ENCODE measurements around the gene ZDHHC16. TPM values are rescaled to one million over a fixed set of nuclear protein-coding genes. Genes with fewer than 3 reads are reported as not detected.
"Not testable (repeated sequence)": the region's sequence is repeated elsewhere in the genome, so short reads cannot be mapped to it uniquely, and the experiment has no call there.

Gene ZDHHC16
- total RNA-seq, 4 donors from 2014 or later, result 23.9 to 37.2 (median 28.3) TPM

GRCh38 chr10:97404044-97404443 is 41.9 kb upstream of the ZDHHC16 start:
- H3K27me3 ChIP-seq, result no peaks in the 10 kb centered on the region
- H3K27ac ChIP-seq (replicated peaks in 1 of 4), result no peak overlapping the region
- no peak for TF ChIP-seq POLR2A (IDR thresholded peaks at IDR 0.05; ENCODE audit: low read depth)
- TF ChIP-seq EP300 (IDR thresholded peaks at IDR 0.05), result no peak
- TF ChIP-seq CTCF (IDR thresholded peaks at IDR 0.05), result no peak
- TF ChIP-seq POLR2AphosphoS5 (IDR thresholded peaks at IDR 0.05), result no peak
- H3K36me3 ChIP-seq, result peaks cover 0 to under 1% (median 0%) of the 10 kb centered on the region in 4 donors
- H3K9me3 ChIP-seq, result no peaks in the 10 kb centered on the region
- H3K4me1 ChIP-seq, result peaks cover 14 to 32% (median 27%) of the 10 kb centered on the region in 4 donors
- intact Hi-C loops (cut with DNase I), result loop anchor here (5.0 kb wide), 1 partner anchor 148 kb away; no protein-coding TSS in a partner anchor
- H3K4me3 ChIP-seq, result no peak overlapping the region
- DNase-seq (ENCODE audit: extremely low spot score), result no peak

GRCh38 chr10:97406064-97406463 is 39.9 kb upstream of the ZDHHC16 start:
- no peak overlapping the region for H3K4me3 ChIP-seq
- WGBS, result 72% methylated on average over 3 of the region's 3 CpGs
- intact Hi-C loops (cut with DNase I), result no loop called here
- no peak for DNase-seq (ENCODE audit: extremely low spot score)
- no peaks in the 10 kb centered on the region for H3K9me3 ChIP-seq
- no peak overlapping the region for H3K27ac ChIP-seq (replicated peaks in 1 of 4)
- H3K27me3 ChIP-seq, result no peaks in the 10 kb centered on the region
- peaks cover 4 to 18% (median 13%) of the 10 kb centered on the region in 4 donors for H3K4me1 ChIP-seq
- H3K36me3 ChIP-seq, result no peaks in the 10 kb centered on the region
- no peak for TF ChIP-seq POLR2A (IDR thresholded peaks at IDR 0.05; ENCODE audit: low read depth)
- no peak for TF ChIP-seq POLR2AphosphoS5 (IDR thresholded peaks at IDR 0.05)
- no peak for TF ChIP-seq EP300 (IDR thresholded peaks at IDR 0.05)
- TF ChIP-seq CTCF (IDR thresholded peaks at IDR 0.05), result no peak

GRCh38 chr10:97406483-97406882 is 39.5 kb upstream of the ZDHHC16 start:
- 81% methylated on average over 7 of the region's 7 CpGs for WGBS
- DNase-seq (ENCODE audit: extremely low spot score); intact Hi-C loops (cut with DNase I); H3K27ac ChIP-seq (replicated peaks in 1 of 4); H3K27me3 ChIP-seq; H3K4me3 ChIP-seq; H3K36me3 ChIP-seq; H3K9me3 ChIP-seq: not testable (repeated sequence)
- peaks cover 4 to 16% (median 12%) of the 10 kb centered on the region in 4 donors for H3K4me1 ChIP-seq

GRCh38 chr10:97407211-97407951 is 38.6 kb upstream of the ZDHHC16 start:
- WGBS, result 5% methylated on average over 9 of the region's 10 CpGs
- intact Hi-C loops (cut with DNase I), result no loop called here
- H3K27ac ChIP-seq (replicated peaks in 1 of 4), result peak overlapping the region in 1 of 4 donors; percentile 6

GRCh38 chr10:97407952-97408248 is 38.1 kb upstream of the ZDHHC16 start:
- no peaks in the 10 kb centered on the region for H3K27me3 ChIP-seq
- TF ChIP-seq CTCF (IDR thresholded peaks at IDR 0.05) (no peak), POLR2AphosphoS5 (IDR thresholded peaks at IDR 0.05) (no peak), EP300 (IDR thresholded peaks at IDR 0.05) (no peak), POLR2A (IDR thresholded peaks at IDR 0.05; ENCODE audit: low read depth) (no peak)
- no peak overlapping the region for H3K27ac ChIP-seq (replicated peaks in 1 of 4)
- WGBS, result 83% methylated on average over 2 of the region's 2 CpGs
- no peaks in the 10 kb centered on the region for H3K9me3 ChIP-seq
- H3K4me1 ChIP-seq, result peaks cover 4 to 14% (median 11%) of the 10 kb centered on the region in 4 donors
- intact Hi-C loops (cut with DNase I), result no loop called here
- no peak for DNase-seq (ENCODE audit: extremely low spot score)
- H3K4me3 ChIP-seq, result no peak overlapping the region
- no peaks in the 10 kb centered on the region for H3K36me3 ChIP-seq

More at GRCh38 chr10:97407211-97407951, 38.6 kb upstream of the ZDHHC16 start:
- DNase-seq (ENCODE audit: extremely low spot score), result no peak
- H3K4me3 ChIP-seq, result peak overlapping the region in 3 of 4 donors; percentile 15 to 32 (median 16)
- TF ChIP-seq POLR2AphosphoS5 (IDR thresholded peaks at IDR 0.05) (peak in 1 of 2 donors; percentile 19), POLR2A (IDR thresholded peaks at IDR 0.05; ENCODE audit: low read depth) (no peak), CTCF (IDR thresholded peaks at IDR 0.05) (peak; percentile 81 to 84 (median 83)), EP300 (IDR thresholded peaks at IDR 0.05) (no peak)
- H3K27me3 ChIP-seq, result no peaks in the 10 kb centered on the region
- peaks cover 4 to 14% (median 11%) of the 10 kb centered on the region in 4 donors for H3K4me1 ChIP-seq
- H3K36me3 ChIP-seq, result no peaks in the 10 kb centered on the region
- H3K9me3 ChIP-seq, result no peaks in the 10 kb centered on the region

All from esophagus muscularis mucosa (tissue), 4 donors.